Iris pigment epithelial cell (primary cell): ENCODE data around the gene LY6G6D.

Source experiments
- DNase-seq: peaks from one replicate; pipeline ENCODE4 v3.0.0-alpha.2; 2011; ENCODE audit warnings: low read depth

Gene LY6G6D

GRCh38 chr6:31736021-31736767, 21.0 kb downstream of the LY6G6D start, which contains the start of gene CLIC1:
TSS of gene CLIC1 (minus strand) at chr6:31736530. CDS start at chr6:31736300, 230 bp downstream.
- DNase-seq: peak; percentile 85

GRCh38 chr6:31736768-31737314, 21.7 kb downstream of the LY6G6D start:
- DNase-seq: no peak

- DNase-seq: no peak
These were observed 22.3 kb downstream of the LY6G6D start for GRCh38 chr6:31737315-31737990.

- DNase-seq: peak; percentile 94
These were observed 23.1 kb downstream of the LY6G6D start for GRCh38 chr6:31737991-31738979.

GRCh38 chr6:31739639-31740396, 24.7 kb downstream of the LY6G6D start, which contains the start of gene MSH5:
TSS of gene MSH5 (plus strand) at chr6:31740005. CDS start at chr6:31740467, 462 bp downstream.
- DNase-seq: peak; percentile 99

GRCh38 chr6:31740397-31741223, 25.5 kb downstream of the LY6G6D start:
- no peak for DNase-seq

- DNase-seq: no peak
These were observed 26.7 kb downstream of the LY6G6D start for GRCh38 chr6:31741815-31742214.

GRCh38 chr6:31742894-31743293, 27.7 kb downstream of the LY6G6D start:
- DNase-seq: no peak

- DNase-seq: no peak
These were observed 29.3 kb downstream of the LY6G6D start for GRCh38 chr6:31744422-31744821.

- no peak for DNase-seq
These were observed 34.3 kb downstream of the LY6G6D start for GRCh38 chr6:31749301-31750036.

GRCh38 chr6:31750411-31751022, 35.4 kb downstream of the LY6G6D start:
- DNase-seq: peak; percentile 86

- DNase-seq: peak; percentile 88
These were observed 37.7 kb downstream of the LY6G6D start for GRCh38 chr6:31752739-31753319.

- no peak for DNase-seq
These were observed 43.1 kb downstream of the LY6G6D start for GRCh38 chr6:31758281-31758680.

- DNase-seq: no peak
These were observed 45.6 kb downstream of the LY6G6D start for GRCh38 chr6:31760790-31761189.

GRCh38 chr6:31761343-31761742, 46.2 kb downstream of the LY6G6D start:
- no peak for DNase-seq

- no peak for DNase-seq
These were observed 47.2 kb downstream of the LY6G6D start, which contains the start of gene SAPCD1 for GRCh38 chr6:31762356-31762755. TSS of gene SAPCD1 (plus strand) at chr6:31762656. CDS start at chr6:31763055, 399 bp downstream.

GRCh38 chr6:31762878-31763618, 47.9 kb downstream of the LY6G6D start:
- no peak for DNase-seq

- DNase-seq: peak; percentile 15
These were observed 48.4 kb downstream of the LY6G6D start for GRCh38 chr6:31763619-31763940.
